HEK293 (cell line): ENCODE data around the gene SMPD3.

Source experiments
- CTCF ChIA-PET: fragments of 350-600 bp; formaldehyde crosslinking; extraction: SDS; loops from one replicate; lab custom pipeline; 2021; ENCODE audit warnings: antibody characterized with exemption; lab: Yijun Ruan, JAX
- POLR2A ChIA-PET: fragments of 300-600 bp; formaldehyde crosslinking; extraction: SDS; loops from one replicate; lab custom pipeline; 2020; ENCODE audit warnings: antibody characterized with exemption, inconsistent platforms; lab: Yijun Ruan, JAX
- H3K27ac ChIP-seq: fragments of 200-500 bp; sonication (Bioruptor generic); 2 replicates; pipeline ENCODE4 v1.5.1; 2014; ENCODE audit warnings: low read depth, low read length, control low read depth, inconsistent platforms; ENCODE audit errors: extremely low read depth
- H3K36me3 ChIP-seq, 2 experiments: fragments of 200-500 bp in 1 of 2; sonication (Bioruptor generic) in 1 of 2; 1 replicate in 1 of 2; 2 replicates in 1 of 2; pipeline ENCODE4 v1.5.1; 2014 to 2017; ENCODE audit warnings: inconsistent platforms in 2 of 2, low read length in 2 of 2; ENCODE audit not compliant: control insufficient read depth in 2 of 2, insufficient read depth in 1 of 2
- H3K4me1 ChIP-seq: fragments of 200-500 bp; sonication (Bioruptor generic); 2 replicates; pipeline ENCODE4 v1.5.1; 2014; ENCODE audit warnings: mild to moderate bottlenecking, low read length, inconsistent platforms; ENCODE audit not compliant: control insufficient read depth, insufficient read depth
- H3K4me3 ChIP-seq: 2 replicates; pipeline ENCODE4 v1.5.1; 2011; ENCODE audit warnings: low read depth, mild to moderate bottlenecking, control low read depth, low read length, moderate library complexity
- H3K9me3 ChIP-seq: fragments of 200-500 bp; sonication (Bioruptor generic); 2 replicates; pipeline ENCODE4 v1.5.1; 2014; ENCODE audit warnings: low read depth, low read length, inconsistent platforms; ENCODE audit not compliant: control insufficient read depth, insufficient read depth
- KLF16 ChIP-seq: fragments of 450-650 bp; formaldehyde crosslinking; IDR thresholded peaks from 2 replicates; pipeline ENCODE4 v1.5.1; 2017; ENCODE audit warnings: missing biosample characterization, missing genetic modification characterization
- ZBTB21 ChIP-seq: fragments of 450-650 bp; formaldehyde crosslinking; IDR thresholded peaks from 2 replicates; pipeline ENCODE4 v1.5.1; 2017; ENCODE audit warnings: missing biosample characterization, missing genetic modification characterization
- ZNF24 ChIP-seq: fragments of 450-650 bp; formaldehyde crosslinking; IDR thresholded peaks from 2 replicates; pipeline ENCODE4 v1.5.1; 2016; ENCODE audit warnings: missing biosample characterization, missing genetic modification characterization
- ZNF266 ChIP-seq: fragments of 450-650 bp; formaldehyde crosslinking; IDR thresholded peaks from 2 replicates; pipeline ENCODE4 v1.5.1; 2016; ENCODE audit warnings: missing biosample characterization, missing genetic modification characterization, low read depth
- ZNF521 ChIP-seq: fragments of 450-650 bp; formaldehyde crosslinking; IDR thresholded peaks from 2 replicates; pipeline ENCODE4 v1.5.1; 2017; ENCODE audit warnings: missing biosample characterization, mild to moderate bottlenecking, missing genetic modification characterization
- TF ChIP-seq, protein P1 (sequence below): fragments of 450-650 bp; formaldehyde crosslinking; IDR thresholded peaks from 2 replicates; pipeline ENCODE4 v1.5.1; 2016; ENCODE audit warnings: missing biosample characterization, missing genetic modification characterization
- TF ChIP-seq, protein P2 (sequence below): fragments of 450-650 bp; formaldehyde crosslinking; IDR thresholded peaks from 2 replicates; pipeline ENCODE4 v1.5.1; 2016; ENCODE audit warnings: missing biosample characterization, missing genetic modification characterization
- TF ChIP-seq, protein P3 (sequence below): fragments of 450-650 bp; formaldehyde crosslinking; IDR thresholded peaks from 2 replicates; pipeline ENCODE4; 2016; ENCODE audit warnings: missing biosample characterization, missing genetic modification characterization
- TF ChIP-seq, protein P4 (sequence below): fragments of 450-650 bp; formaldehyde crosslinking; IDR thresholded peaks from 2 replicates; pipeline ENCODE4 v1.5.1; 2016; ENCODE audit warnings: missing biosample characterization, missing genetic modification characterization
- TF ChIP-seq, protein P5 (sequence below): IDR thresholded peaks from 2 replicates; pipeline ENCODE4 v1.6.1; 2011; ENCODE audit warnings: mild to moderate bottlenecking, low read depth, low read length, borderline replicate concordance
- TF ChIP-seq, protein P6 (sequence below): fragments of 450-650 bp; formaldehyde crosslinking; IDR thresholded peaks from 2 replicates; pipeline ENCODE4 v1.5.1; 2016; ENCODE audit warnings: missing biosample characterization, missing genetic modification characterization
- TF ChIP-seq, protein P7 (sequence below): fragments of 450-650 bp; formaldehyde crosslinking; IDR thresholded peaks from 2 replicates; pipeline ENCODE4 v1.5.1; 2017; ENCODE audit warnings: missing biosample characterization, missing genetic modification characterization
- TF ChIP-seq, protein P8 (sequence below): fragments of 450-650 bp; formaldehyde crosslinking; IDR thresholded peaks from 2 replicates; pipeline ENCODE4 v1.5.1; 2016; ENCODE audit warnings: missing biosample characterization, missing genetic modification characterization

SMPD3 gene

DNA sequence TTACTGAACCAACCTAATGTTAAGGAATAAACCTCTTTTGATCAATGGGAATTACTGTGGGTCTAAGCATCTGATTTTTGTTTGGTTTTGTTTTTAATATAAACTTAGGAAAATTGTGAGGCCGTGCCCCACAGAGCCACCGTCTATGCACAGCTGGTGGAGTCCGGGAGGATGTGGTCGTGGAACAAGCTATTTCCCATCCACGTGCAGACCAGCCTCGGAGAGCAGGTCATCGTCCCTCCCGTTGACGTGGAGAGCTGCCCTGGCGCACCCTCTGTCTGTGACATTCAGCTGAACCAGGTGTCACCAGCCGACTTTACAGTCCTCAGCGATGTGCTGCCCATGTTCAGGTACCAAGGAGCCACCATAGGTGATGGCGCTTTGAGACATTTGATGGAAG is 109.1 kb downstream of the SMPD3 start:
- no peak overlapping the region for H3K4me3 ChIP-seq
- TF ChIP-seq, protein P1, sequence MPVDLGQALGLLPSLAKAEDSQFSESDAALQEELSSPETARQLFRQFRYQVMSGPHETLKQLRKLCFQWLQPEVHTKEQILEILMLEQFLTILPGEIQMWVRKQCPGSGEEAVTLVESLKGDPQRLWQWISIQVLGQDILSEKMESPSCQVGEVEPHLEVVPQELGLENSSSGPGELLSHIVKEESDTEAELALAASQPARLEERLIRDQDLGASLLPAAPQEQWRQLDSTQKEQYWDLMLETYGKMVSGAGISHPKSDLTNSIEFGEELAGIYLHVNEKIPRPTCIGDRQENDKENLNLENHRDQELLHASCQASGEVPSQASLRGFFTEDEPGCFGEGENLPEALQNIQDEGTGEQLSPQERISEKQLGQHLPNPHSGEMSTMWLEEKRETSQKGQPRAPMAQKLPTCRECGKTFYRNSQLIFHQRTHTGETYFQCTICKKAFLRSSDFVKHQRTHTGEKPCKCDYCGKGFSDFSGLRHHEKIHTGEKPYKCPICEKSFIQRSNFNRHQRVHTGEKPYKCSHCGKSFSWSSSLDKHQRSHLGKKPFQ (tag by site-specific recombination): no peak
- CTCF ChIA-PET: interaction anchor here (0.6 to 1.4 kb wide), 4 partner anchors 75 to 547 kb away, joined by 3 to 6 read pairs (median 4); partner anchors contain the start of gene SLC7A6
- POLR2A ChIA-PET: interaction anchor here (1.8 kb wide), 1 partner anchor 28 kb away, joined by 6 read pairs; the partner anchor contains the start of genes PRMT7 and SLC7A6OS
- no peak overlapping the region for H3K27ac ChIP-seq
- H3K4me1 ChIP-seq: no peaks in the 10 kb centered on the region
- H3K36me3 ChIP-seq: peaks cover 15 to 88% of the 10 kb centered on the region in 2 experiments; a peak in 2 of 3 replicates
- H3K9me3 ChIP-seq: no peaks in the 10 kb centered on the region

DNA sequence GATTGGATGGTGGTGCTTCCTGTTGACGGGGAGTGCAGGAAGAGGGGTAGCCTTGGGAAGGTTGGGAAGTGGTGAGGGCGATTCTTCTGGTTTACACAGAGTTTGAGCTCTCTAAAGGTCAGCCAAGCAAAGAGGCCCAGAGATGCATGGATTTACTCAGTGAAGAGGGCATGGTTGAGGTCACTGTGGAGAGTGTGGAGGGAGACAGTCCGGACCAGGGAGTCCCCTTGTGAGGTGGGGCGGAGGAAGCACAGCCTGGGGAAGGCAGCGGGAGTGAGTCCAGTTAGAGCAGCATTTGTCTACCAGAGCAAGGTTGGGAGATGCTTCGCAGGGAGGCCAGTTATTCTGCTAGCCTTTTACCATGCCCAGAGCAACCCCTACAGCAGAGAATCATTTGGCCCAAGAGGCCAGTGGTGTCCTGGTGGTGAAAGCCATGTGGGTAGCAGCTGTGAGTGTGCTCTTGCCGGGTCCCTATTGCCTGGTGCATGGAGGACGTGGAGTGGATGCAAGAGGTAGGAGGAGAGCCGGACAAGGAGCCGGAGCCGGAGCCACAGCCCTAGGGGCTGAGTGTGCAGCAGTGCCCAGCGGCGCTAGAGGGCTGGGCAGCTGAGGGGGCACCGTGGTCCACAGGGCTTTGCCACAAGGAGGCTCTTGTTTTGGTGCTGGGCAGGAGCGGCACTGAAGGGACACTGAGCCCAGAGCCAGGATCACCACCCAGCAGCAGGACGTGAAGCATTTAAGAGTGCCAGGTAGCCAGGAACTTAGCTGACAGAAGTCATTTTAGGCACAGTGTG is 109.8 kb downstream of the SMPD3 start:
- H3K4me3 ChIP-seq: no peak overlapping the region
- CTCF ChIA-PET: interaction anchor here (0.7 to 1.6 kb wide), 4 partner anchors 74 to 269 kb away, joined by 3 to 7 read pairs (median 4); partner anchors contain the start of gene SLC7A6
- H3K27ac ChIP-seq: no peak overlapping the region
- TF ChIP-seq ZNF266 (tag by site-specific recombination): no peak
- TF ChIP-seq, protein P2, sequence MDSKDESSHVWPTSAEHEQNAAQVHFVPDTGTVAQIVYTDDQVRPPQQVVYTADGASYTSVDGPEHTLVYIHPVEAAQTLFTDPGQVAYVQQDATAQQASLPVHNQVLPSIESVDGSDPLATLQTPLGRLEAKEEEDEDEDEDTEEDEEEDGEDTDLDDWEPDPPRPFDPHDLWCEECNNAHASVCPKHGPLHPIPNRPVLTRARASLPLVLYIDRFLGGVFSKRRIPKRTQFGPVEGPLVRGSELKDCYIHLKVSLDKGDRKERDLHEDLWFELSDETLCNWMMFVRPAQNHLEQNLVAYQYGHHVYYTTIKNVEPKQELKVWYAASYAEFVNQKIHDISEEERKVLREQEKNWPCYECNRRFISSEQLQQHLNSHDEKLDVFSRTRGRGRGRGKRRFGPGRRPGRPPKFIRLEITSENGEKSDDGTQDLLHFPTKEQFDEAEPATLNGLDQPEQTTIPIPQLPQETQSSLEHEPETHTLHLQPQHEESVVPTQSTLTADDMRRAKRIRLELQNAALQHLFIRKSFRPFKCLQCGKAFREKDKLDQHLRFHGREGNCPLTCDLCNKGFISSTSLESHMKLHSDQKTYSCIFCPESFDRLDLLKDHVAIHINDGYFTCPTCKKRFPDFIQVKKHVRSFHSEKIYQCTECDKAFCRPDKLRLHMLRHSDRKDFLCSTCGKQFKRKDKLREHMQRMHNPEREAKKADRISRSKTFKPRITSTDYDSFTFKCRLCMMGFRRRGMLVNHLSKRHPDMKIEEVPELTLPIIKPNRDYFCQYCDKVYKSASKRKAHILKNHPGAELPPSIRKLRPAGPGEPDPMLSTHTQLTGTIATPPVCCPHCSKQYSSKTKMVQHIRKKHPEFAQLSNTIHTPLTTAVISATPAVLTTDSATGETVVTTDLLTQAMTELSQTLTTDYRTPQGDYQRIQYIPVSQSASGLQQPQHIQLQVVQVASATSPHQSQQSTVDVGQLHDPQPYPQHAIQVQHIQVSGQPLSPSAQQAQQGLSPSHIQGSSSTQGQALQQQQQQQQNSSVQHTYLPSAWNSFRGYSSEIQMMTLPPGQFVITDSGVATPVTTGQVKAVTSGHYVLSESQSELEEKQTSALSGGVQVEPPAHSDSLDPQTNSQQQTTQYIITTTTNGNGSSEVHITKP (tag by site-specific recombination): peak; percentile 45
- H3K4me1 ChIP-seq: no peaks in the 10 kb centered on the region
- POLR2A ChIA-PET: interaction anchor here (1.8 kb wide), 1 partner anchor 28 kb away, joined by 6 read pairs; the partner anchor contains the start of genes PRMT7 and SLC7A6OS
- no peaks in the 10 kb centered on the region for H3K9me3 ChIP-seq
- H3K36me3 ChIP-seq: peaks cover 10 to 85% of the 10 kb centered on the region in 2 experiments; a peak in 2 of 3 replicates

DNA sequence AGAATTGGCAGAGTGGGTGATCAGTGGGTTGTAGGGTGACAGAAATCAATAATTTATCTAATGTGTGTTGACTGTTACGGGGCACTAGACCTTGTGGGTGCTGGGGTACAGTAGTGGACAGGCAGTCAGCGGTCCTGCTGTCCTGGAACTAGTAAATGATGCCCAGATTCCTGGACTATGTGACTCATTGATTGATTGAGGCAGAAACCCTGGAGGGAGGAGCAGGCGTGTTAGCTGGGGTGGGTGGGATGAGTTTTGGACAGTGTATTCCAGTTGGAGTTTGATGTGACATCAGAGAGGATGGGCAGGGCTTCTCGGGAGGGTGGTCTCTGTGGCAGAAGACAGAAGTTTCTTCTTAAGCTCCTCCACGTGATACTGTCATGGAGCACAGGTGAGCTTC is 113.1 kb downstream of the SMPD3 start:
- Histone ChIP-seq H3K4me1 (no peaks in the 10 kb centered on the region), H3K27ac (no peak overlapping the region), H3K9me3 (no peaks in the 10 kb centered on the region), H3K36me3 (peaks cover 5 to 60% of the 10 kb centered on the region in 2 experiments; a peak in 2 of 3 replicates), H3K4me3 (no peak overlapping the region)
- ChIA-PET POLR2A (interaction anchor here (0.7 kb wide), 1 partner anchor 71 kb away, joined by 3 read pairs; the partner anchor contains the start of gene SLC7A6), CTCF (interaction anchor here (0.6 to 4.0 kb wide), 4 partner anchors 72 to 1027 kb away, joined by 3 to 26 read pairs (median 3); partner anchors contain the start of gene SLC7A6)
- TF ChIP-seq, protein P3, sequence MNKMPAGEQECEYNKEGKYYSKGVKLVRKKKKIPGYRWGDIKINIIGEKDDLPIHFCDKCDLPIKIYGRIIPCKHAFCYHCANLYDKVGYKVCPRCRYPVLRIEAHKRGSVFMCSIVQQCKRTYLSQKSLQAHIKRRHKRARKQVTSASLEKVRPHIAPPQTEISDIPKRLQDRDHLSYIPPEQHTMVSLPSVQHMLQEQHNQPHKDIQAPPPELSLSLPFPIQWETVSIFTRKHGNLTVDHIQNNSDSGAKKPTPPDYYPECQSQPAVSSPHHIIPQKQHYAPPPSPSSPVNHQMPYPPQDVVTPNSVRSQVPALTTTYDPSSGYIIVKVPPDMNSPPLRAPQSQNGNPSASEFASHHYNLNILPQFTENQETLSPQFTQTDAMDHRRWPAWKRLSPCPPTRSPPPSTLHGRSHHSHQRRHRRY (tag by site-specific recombination): no peak
- TF ChIP-seq, protein P4, sequence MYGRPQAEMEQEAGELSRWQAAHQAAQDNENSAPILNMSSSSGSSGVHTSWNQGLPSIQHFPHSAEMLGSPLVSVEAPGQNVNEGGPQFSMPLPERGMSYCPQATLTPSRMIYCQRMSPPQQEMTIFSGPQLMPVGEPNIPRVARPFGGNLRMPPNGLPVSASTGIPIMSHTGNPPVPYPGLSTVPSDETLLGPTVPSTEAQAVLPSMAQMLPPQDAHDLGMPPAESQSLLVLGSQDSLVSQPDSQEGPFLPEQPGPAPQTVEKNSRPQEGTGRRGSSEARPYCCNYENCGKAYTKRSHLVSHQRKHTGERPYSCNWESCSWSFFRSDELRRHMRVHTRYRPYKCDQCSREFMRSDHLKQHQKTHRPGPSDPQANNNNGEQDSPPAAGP (tag by site-specific recombination): no peak
- TF ChIP-seq, protein P5, sequence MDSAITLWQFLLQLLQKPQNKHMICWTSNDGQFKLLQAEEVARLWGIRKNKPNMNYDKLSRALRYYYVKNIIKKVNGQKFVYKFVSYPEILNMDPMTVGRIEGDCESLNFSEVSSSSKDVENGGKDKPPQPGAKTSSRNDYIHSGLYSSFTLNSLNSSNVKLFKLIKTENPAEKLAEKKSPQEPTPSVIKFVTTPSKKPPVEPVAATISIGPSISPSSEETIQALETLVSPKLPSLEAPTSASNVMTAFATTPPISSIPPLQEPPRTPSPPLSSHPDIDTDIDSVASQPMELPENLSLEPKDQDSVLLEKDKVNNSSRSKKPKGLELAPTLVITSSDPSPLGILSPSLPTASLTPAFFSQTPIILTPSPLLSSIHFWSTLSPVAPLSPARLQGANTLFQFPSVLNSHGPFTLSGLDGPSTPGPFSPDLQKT: no peak
- TF ChIP-seq ZNF24 (tag by site-specific recombination) (no peak), ZNF521 (tag by site-specific recombination) (no peak), ZBTB21 (no peak), KLF16 (tag by site-specific recombination) (no peak)
- TF ChIP-seq, protein P6, sequence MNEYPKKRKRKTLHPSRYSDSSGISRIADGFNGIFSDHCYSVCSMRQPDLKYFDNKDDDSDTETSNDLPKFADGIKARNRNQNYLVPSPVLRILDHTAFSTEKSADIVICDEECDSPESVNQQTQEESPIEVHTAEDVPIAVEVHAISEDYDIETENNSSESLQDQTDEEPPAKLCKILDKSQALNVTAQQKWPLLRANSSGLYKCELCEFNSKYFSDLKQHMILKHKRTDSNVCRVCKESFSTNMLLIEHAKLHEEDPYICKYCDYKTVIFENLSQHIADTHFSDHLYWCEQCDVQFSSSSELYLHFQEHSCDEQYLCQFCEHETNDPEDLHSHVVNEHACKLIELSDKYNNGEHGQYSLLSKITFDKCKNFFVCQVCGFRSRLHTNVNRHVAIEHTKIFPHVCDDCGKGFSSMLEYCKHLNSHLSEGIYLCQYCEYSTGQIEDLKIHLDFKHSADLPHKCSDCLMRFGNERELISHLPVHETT (tag by site-specific recombination): no peak
- TF ChIP-seq, protein P7, sequence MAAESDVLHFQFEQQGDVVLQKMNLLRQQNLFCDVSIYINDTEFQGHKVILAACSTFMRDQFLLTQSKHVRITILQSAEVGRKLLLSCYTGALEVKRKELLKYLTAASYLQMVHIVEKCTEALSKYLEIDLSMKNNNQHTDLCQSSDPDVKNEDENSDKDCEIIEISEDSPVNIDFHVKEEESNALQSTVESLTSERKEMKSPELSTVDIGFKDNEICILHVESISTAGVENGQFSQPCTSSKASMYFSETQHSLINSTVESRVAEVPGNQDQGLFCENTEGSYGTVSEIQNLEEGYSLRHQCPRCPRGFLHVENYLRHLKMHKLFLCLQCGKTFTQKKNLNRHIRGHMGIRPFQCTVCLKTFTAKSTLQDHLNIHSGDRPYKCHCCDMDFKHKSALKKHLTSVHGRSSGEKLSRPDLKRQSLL (tag by site-specific recombination): no peak
- TF ChIP-seq, protein P8, sequence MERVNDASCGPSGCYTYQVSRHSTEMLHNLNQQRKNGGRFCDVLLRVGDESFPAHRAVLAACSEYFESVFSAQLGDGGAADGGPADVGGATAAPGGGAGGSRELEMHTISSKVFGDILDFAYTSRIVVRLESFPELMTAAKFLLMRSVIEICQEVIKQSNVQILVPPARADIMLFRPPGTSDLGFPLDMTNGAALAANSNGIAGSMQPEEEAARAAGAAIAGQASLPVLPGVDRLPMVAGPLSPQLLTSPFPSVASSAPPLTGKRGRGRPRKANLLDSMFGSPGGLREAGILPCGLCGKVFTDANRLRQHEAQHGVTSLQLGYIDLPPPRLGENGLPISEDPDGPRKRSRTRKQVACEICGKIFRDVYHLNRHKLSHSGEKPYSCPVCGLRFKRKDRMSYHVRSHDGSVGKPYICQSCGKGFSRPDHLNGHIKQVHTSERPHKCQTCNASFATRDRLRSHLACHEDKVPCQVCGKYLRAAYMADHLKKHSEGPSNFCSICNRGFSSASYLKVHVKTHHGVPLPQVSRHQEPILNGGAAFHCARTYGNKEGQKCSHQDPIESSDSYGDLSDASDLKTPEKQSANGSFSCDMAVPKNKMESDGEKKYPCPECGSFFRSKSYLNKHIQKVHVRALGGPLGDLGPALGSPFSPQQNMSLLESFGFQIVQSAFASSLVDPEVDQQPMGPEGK (tag by site-specific recombination): no peak
